GM12878 (cell line): Measurements from ENCODE around the gene FAM174A. TPM values are rescaled to one million over a fixed set of nuclear protein-coding genes. Genes with fewer than 3 reads are reported as not detected.
A peak's percentile ranks its signal among the peaks of the same experiment; 100 is the strongest.

ENCODE experiments used
- ATAC-seq: fragments of 200-7000 bp; cut with Tn5 transposase; 3 replicates; pipeline ENCODE4 v1.9.1; 2020; ENCODE audit warnings: mild to moderate bottlenecking, moderate library complexity
- BruUV-seq: library from RNA; stranded (reverse); fragments of 400-500 nt; replicated peaks from 2 replicates; lab custom pipeline; 2021; lab: Mats Ljungman, UMichigan
- CTCF ChIA-PET: fragments of 300-600 bp; sonication (Branson Sonifier 250); formaldehyde crosslinking; extraction: SDS; loops from one replicate; lab custom pipeline; 2021; ENCODE audit warnings: inconsistent platforms; lab: Yijun Ruan, JAX
- POLR2A ChIA-PET: fragments of 350-600 bp; formaldehyde crosslinking; extraction: SDS; loops from one replicate; lab custom pipeline; 2021; ENCODE audit warnings: inconsistent platforms; lab: Charles Lee
- RAD21 ChIA-PET: fragments of 300-600 bp; sonication (Branson Sonifier 250); formaldehyde crosslinking; loops from one replicate; lab custom pipeline; 2023; ENCODE audit warnings: antibody characterized with exemption; ENCODE audit not compliant: unreplicated experiment; lab: Charles Lee
- SMC1A ChIA-PET: fragments of 300-600 bp; sonication (Branson Sonifier 250); formaldehyde crosslinking; loops from one replicate; lab custom pipeline; 2023; ENCODE audit not compliant: unreplicated experiment, uncharacterized antibody; lab: Charles Lee
- DNase-seq: peaks from one replicate; pipeline ENCODE4 v3.0.0-alpha.2; 2011; ENCODE audit warnings: low read depth, low spot score
- FAIRE-seq: peaks from 3 replicates; lab custom pipeline; 2011; peaks lifted over from hg19 to GRCh38; lab: Jason Lieb, UNC
- H2AFZ ChIP-seq: 2 replicates; pipeline ENCODE4 v1.6.0; 2011; ENCODE audit warnings: low read depth, low read length, control low read depth; ENCODE audit not compliant: control insufficient read depth
- H3K27ac ChIP-seq: 2 replicates; pipeline ENCODE4 v1.5.1; 2011; ENCODE audit warnings: control low read depth; ENCODE audit not compliant: control insufficient read depth, insufficient read depth
- H3K27me3 ChIP-seq, 2 experiments: replicated peaks in 1 of 2; 2 replicates each; pipeline versions ENCODE4 v1.6.0 to v1.6.1; 2011; ENCODE audit warnings: low read length in 1 of 2; ENCODE audit not compliant: control insufficient read depth in 2 of 2, insufficient read depth in 2 of 2
- H3K36me3 ChIP-seq, 2 experiments: 2 replicates each; pipeline ENCODE4 v1.5.1; 2011; ENCODE audit warnings: low read length in 1 of 2; ENCODE audit not compliant: control insufficient read depth in 2 of 2, insufficient read depth in 2 of 2
- H3K4me1 ChIP-seq: 2 replicates; pipeline ENCODE4 v1.6.1; 2011; ENCODE audit warnings: mild to moderate bottlenecking, low read length, moderate library complexity, mixed read lengths; ENCODE audit not compliant: control insufficient read depth, insufficient read depth
- H3K4me2 ChIP-seq: 2 replicates; pipeline ENCODE4 v1.6.0; 2011; ENCODE audit warnings: control low read depth; ENCODE audit not compliant: control insufficient read depth, insufficient read depth
- H3K4me3 ChIP-seq: fragments of 200-600 bp; sonication (generic); 2 replicates; pipeline ENCODE4 v1.5.1; 2016
- H3K79me2 ChIP-seq: 2 replicates; pipeline ENCODE4 v1.6.0; 2011; ENCODE audit warnings: low read length; ENCODE audit not compliant: control insufficient read depth, insufficient read depth
- H3K9ac ChIP-seq: 2 replicates; pipeline ENCODE4 v1.8.0; 2011; ENCODE audit warnings: low read length, control low read depth, mixed read lengths; ENCODE audit not compliant: control insufficient read depth, insufficient read depth
- H3K9me3 ChIP-seq: replicated peaks from 3 replicates; pipeline ENCODE4 v1.5.1; 2011; ENCODE audit warnings: mild to moderate bottlenecking, low read length; ENCODE audit not compliant: control insufficient read depth, insufficient read depth
- H4K20me1 ChIP-seq: 2 replicates; pipeline ENCODE4 v1.6.0; 2011; ENCODE audit not compliant: control insufficient read depth, insufficient read depth
- CBX5 ChIP-seq: sonication (generic); IDR thresholded peaks from 2 replicates; pipeline ENCODE4 v1.6.1; 2016; ENCODE audit warnings: low read depth, moderate library complexity, mild to moderate bottlenecking, inconsistent platforms
- DPF2 ChIP-seq: fragments of 450-650 bp; IDR thresholded peaks from 2 replicates; pipeline ENCODE4 v1.6.1; 2017; ENCODE audit warnings: mild to moderate bottlenecking
- EED ChIP-seq: sonication (generic); IDR thresholded peaks from 2 replicates; pipeline ENCODE4 v1.6.1; 2016; ENCODE audit warnings: antibody characterized with exemption, low read depth
- ETV6 ChIP-seq, 2 experiments: fragments of 450-650 bp in 1 of 2; IDR thresholded peaks in 1 of 2; conservative IDR thresholded peaks in 1 of 2; 2 replicates each; pipeline ENCODE4 v1.6.1; 2014; ENCODE audit warnings: antibody characterized with exemption in 1 of 2, borderline replicate concordance in 1 of 2, low read depth in 1 of 2, mild to moderate bottlenecking in 1 of 2, moderate library complexity in 1 of 2
- HDGF ChIP-seq: fragments of 450-650 bp; IDR thresholded peaks from 2 replicates; pipeline ENCODE4 v1.6.1; 2016; ENCODE audit warnings: antibody characterized with exemption
- IKZF2 ChIP-seq, 2 experiments: fragments of 450-650 bp; IDR thresholded peaks; 2 replicates each; pipeline ENCODE4 v1.6.1; 2017; ENCODE audit warnings: mild to moderate bottlenecking in 2 of 2, moderate library complexity in 2 of 2
- JUNB ChIP-seq: IDR thresholded peaks from 2 replicates; pipeline ENCODE4 v1.6.1; 2016; ENCODE audit warnings: antibody characterized with exemption, mild to moderate bottlenecking
- MTA2 ChIP-seq: fragments of 450-650 bp; IDR thresholded peaks from 2 replicates; pipeline ENCODE4 v1.6.1; 2016; ENCODE audit warnings: low read depth, mild to moderate bottlenecking, moderate library complexity
- NBN ChIP-seq: fragments of 450-650 bp; IDR thresholded peaks from 2 replicates; pipeline ENCODE4 v1.6.1; 2016
- NFIC ChIP-seq: IDR thresholded peaks from 2 replicates; pipeline ENCODE4 v1.6.1; 2012; ENCODE audit warnings: low read depth, mild to moderate bottlenecking, inconsistent platforms, low read length, moderate library complexity
- NR2C1 ChIP-seq: fragments of 450-650 bp; IDR thresholded peaks from 2 replicates; pipeline ENCODE4 v1.6.1; 2017; ENCODE audit warnings: antibody characterized with exemption, mild to moderate bottlenecking, moderate library complexity
- NR2F1 ChIP-seq: fragments of 450-650 bp; conservative IDR thresholded peaks from 2 replicates; pipeline ENCODE4 v1.6.1; 2017; ENCODE audit warnings: mild to moderate bottlenecking
- POLR2AphosphoS5 ChIP-seq: IDR thresholded peaks from 2 replicates; pipeline ENCODE4 v1.6.1; 2011; ENCODE audit warnings: mild to moderate bottlenecking, low read length, inconsistent platforms
- POU2F2 ChIP-seq: IDR thresholded peaks from 3 replicates; pipeline ENCODE4 v1.6.1; 2011; ENCODE audit warnings: low read depth, mild to moderate bottlenecking, low read length, borderline replicate concordance
- SPI1 ChIP-seq: IDR thresholded peaks from 2 replicates; pipeline ENCODE4 v1.6.1; 2011; ENCODE audit warnings: low read depth, mild to moderate bottlenecking, low read length, moderate library complexity, borderline replicate concordance; ENCODE audit not compliant: insufficient read depth
- YY1 ChIP-seq: IDR thresholded peaks from 2 replicates; pipeline ENCODE4 v1.6.1; 2011; ENCODE audit warnings: low read depth, mild to moderate bottlenecking, low read length
- WGBS: methylation state at CpG from one replicate; pipeline ENCODE4 v1.1.6; 2016; ENCODE audit warnings: low lambda C conversion rate; ENCODE audit not compliant: insufficient replicate concordance, insufficient coverage; ENCODE audit errors: missing lambda C conversion rate; 5-methylcytosine and 5-hydroxymethylcytosine counted together
- in situ Hi-C: fragments of 300-500 bp; cut with MboI; formaldehyde crosslinking; loops from 9 replicates; pipeline ENCODE4 v1.14.3; 2018; ENCODE audit warnings: mixed read lengths
- intact Hi-C: fragments of 100-400 bp; cut with micrococcal nuclease; formaldehyde crosslinking; loops from one replicate; pipeline ENCODE4 v1.14.2; 2022; ENCODE audit not compliant: unreplicated experiment
- polyA plus RNA-seq, 11 experiments: library from polyadenylated mRNA; depleted of rRNA in 4 of 11; unstranded in 6 of 11; stranded (reverse) in 5 of 11; fragments of >200 nt; fragmentation: Nextera tagmentation in 4 of 11; fragmentation: Illumina TruSeq in 1 of 11; extraction: Ambion mirVana in 4 of 11; extraction: Trizol in 1 of 11; gene quantifications; 1 replicate in 1 of 11; 2 replicates in 10 of 11; pipeline versions ENCODE4 v1.2.1 to v1.2.3, GENCODE V29; 2011 to 2016; ENCODE audit warnings: inconsistent platforms in 2 of 11, missing spikeins in 2 of 11, low read depth in 1 of 11
- total RNA-seq, 4 experiments: library from RNA; depleted of rRNA in 3 of 4; stranded (reverse); fragments of >200 nt in 3 of 4; fragmentation: Illumina TruSeq in 1 of 4; extraction: Trizol in 1 of 4; gene quantifications; 2 replicates each; pipeline versions ENCODE4 v1.2.1 to v1.2.3, GENCODE V29; 2013 to 2021
- TF ChIP-seq, protein P1 (sequence below): fragments of 450-650 bp; IDR thresholded peaks from 2 replicates; pipeline ENCODE4 v1.6.1; 2016; ENCODE audit warnings: mild to moderate bottlenecking
- TF ChIP-seq, protein P2 (sequence below): IDR thresholded peaks from 2 replicates; pipeline ENCODE4 v1.6.1; 2011; ENCODE audit warnings: borderline replicate concordance, low read depth, mild to moderate bottlenecking, moderate library complexity, low read length; ENCODE audit not compliant: insufficient read depth, poor library complexity, severe bottlenecking
- TF ChIP-seq, protein P3 (sequence below): fragments of 150-350 bp; IDR thresholded peaks from 2 replicates; pipeline ENCODE4 v1.6.1; 2016; ENCODE audit warnings: low read depth, low read length

FAM174A gene
- total and polyA plus RNA-seq, 10 of the 15 experiments (the other 5 are each of a cell fraction or from before 2014, with no cell fraction given) = 1.4 to 12.1 (median 6.0) TPM

DNA sequence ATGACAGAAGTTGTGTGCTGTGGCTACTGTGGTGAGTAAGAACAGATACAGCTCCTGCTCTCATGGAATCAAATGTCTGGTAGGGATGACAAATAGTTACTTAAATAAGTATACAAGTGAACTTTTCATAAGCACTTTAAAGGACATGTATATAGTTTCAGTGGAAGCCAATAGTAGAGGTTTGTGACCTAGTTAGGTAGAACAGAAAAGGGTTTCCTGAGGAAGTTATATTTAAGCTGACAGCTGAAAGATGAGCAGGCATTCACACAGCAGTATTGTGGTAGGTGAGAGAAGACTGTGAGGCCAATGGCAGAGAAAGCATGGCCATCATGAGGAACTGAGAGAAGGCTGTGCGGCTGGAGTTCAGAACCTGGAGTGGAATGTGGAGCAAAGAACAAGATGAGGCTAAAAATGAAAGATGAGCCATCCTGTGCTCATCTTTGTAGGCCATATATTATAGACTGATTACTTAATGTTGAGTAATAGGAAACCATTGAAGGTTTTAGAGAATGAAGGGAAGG, 15.4 kb downstream of the FAM174A start:
- ATAC-seq = peak; percentile 96
- TF ChIP-seq, protein P1, sequence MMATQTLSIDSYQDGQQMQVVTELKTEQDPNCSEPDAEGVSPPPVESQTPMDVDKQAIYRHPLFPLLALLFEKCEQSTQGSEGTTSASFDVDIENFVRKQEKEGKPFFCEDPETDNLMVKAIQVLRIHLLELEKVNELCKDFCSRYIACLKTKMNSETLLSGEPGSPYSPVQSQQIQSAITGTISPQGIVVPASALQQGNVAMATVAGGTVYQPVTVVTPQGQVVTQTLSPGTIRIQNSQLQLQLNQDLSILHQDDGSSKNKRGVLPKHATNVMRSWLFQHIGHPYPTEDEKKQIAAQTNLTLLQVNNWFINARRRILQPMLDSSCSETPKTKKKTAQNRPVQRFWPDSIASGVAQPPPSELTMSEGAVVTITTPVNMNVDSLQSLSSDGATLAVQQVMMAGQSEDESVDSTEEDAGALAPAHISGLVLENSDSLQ = peak; percentile 72
- TF ChIP-seq POLR2AphosphoS5 (no peak), NBN (no peak), YY1 (peak; percentile 42; the same call in 1 of the 2 replicates), EED (peak; percentile 83), JUNB (0 out of 2 replicates have a peak, but pooled peaks have one; percentile 23), HDGF (no peak), POU2F2 (no peak), NR2F1 (no peak), CBX5 (0 out of 2 replicates have a peak, but pooled peaks have one; percentile 45), MTA2 (0 out of 2 replicates have a peak, but pooled peaks have one; percentile 37), ETV6 (conservative IDR thresholded peaks at IDR 0.05 in 1 of 2, IDR thresholded peaks at IDR 0.05 in 1 of 2; ENCODE audit: borderline replicate concordance in 1 of 2, low read depth in 1 of 2) (peak in 1 of 2 experiments; percentile 48; a peak in 1 of 4 replicates), DPF2 (0 out of 2 replicates have a peak, but pooled peaks have one; percentile 32), IKZF2 (IDR thresholded peaks at IDR 0.05) (peak; percentile 42; a peak in 2 of 4 replicates), NFIC (peak; percentile 66; the same call in 1 of the 2 replicates), SPI1 (peak; percentile 89; the same call in 1 of the 2 replicates), NR2C1 (no peak)
- TF ChIP-seq, protein P2, sequence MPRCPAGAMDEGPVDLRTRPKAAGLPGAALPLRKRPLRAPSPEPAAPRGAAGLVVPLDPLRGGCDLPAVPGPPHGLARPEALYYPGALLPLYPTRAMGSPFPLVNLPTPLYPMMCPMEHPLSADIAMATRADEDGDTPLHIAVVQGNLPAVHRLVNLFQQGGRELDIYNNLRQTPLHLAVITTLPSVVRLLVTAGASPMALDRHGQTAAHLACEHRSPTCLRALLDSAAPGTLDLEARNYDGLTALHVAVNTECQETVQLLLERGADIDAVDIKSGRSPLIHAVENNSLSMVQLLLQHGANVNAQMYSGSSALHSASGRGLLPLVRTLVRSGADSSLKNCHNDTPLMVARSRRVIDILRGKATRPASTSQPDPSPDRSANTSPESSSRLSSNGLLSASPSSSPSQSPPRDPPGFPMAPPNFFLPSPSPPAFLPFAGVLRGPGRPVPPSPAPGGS = no peak
- TF ChIP-seq, protein P3, sequence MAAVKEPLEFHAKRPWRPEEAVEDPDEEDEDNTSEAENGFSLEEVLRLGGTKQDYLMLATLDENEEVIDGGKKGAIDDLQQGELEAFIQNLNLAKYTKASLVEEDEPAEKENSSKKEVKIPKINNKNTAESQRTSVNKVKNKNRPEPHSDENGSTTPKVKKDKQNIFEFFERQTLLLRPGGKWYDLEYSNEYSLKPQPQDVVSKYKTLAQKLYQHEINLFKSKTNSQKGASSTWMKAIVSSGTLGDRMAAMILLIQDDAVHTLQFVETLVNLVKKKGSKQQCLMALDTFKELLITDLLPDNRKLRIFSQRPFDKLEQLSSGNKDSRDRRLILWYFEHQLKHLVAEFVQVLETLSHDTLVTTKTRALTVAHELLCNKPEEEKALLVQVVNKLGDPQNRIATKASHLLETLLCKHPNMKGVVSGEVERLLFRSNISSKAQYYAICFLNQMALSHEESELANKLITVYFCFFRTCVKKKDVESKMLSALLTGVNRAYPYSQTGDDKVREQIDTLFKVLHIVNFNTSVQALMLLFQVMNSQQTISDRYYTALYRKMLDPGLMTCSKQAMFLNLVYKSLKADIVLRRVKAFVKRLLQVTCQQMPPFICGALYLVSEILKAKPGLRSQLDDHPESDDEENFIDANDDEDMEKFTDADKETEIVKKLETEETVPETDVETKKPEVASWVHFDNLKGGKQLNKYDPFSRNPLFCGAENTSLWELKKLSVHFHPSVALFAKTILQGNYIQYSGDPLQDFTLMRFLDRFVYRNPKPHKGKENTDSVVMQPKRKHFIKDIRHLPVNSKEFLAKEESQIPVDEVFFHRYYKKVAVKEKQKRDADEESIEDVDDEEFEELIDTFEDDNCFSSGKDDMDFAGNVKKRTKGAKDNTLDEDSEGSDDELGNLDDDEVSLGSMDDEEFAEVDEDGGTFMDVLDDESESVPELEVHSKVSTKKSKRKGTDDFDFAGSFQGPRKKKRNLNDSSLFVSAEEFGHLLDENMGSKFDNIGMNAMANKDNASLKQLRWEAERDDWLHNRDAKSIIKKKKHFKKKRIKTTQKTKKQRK = no peak

More for the DNA sequence above, 15.4 kb downstream of the FAM174A start:
- H4K20me1 ChIP-seq = no peaks in the 10 kb centered on the region
- no peak overlapping the region for H3K4me3 ChIP-seq
- no peaks in the 10 kb centered on the region for H3K9me3 ChIP-seq
- BruUV-seq = no TSS peak
- H3K36me3 ChIP-seq = no peaks in the 10 kb centered on the region
- ChIA-PET SMC1A (interaction anchor here (0.6 to 2.0 kb wide), 4 partner anchors 11 to 73 kb away, joined by 3 to 10 read pairs (median 4); no protein-coding TSS in a partner anchor), CTCF (interaction anchor here (1.1 kb wide), 1 partner anchor 14 kb away, joined by 3 read pairs; no protein-coding TSS in a partner anchor), RAD21 (interaction anchor here (1.4 kb wide), 2 partner anchors 16 to 350 kb away, joined by 3 to 4 read pairs; partner anchors contain the start of gene FAM174A), POLR2A (interaction anchor here (1.0 kb wide), 1 partner anchor 16 kb away, joined by 3 read pairs; the partner anchor contains the start of gene FAM174A)
- H2AFZ ChIP-seq = no peak overlapping the region
- H3K9ac ChIP-seq = no peak overlapping the region
- WGBS = 48% methylated on average over 1 of the region's 1 CpG
- H3K27me3 ChIP-seq = no peaks in the 10 kb centered on the region
- H3K4me1 ChIP-seq = peaks cover 8% of the 10 kb centered on the region
- intact Hi-C loops = loop anchor here (5.0 kb wide), 1 partner anchor 352 kb away; the partner anchor contains the start of gene ST8SIA4
- peak overlapping the region; percentile 31; the same call in 1 of the 2 replicates for H3K27ac ChIP-seq
- no peak overlapping the region for H3K4me2 ChIP-seq
- no peaks in the 10 kb centered on the region for H3K79me2 ChIP-seq
- in situ Hi-C loops = no loop called here
- FAIRE-seq = no peak
- peak; percentile 72 for DNase-seq
